NCI-H2081 treated with DMSO at 0.1 percent for 48 hours (cell line): Measurements from ENCODE around the gene ZNF691.
"Not testable (repeated sequence)": the region's sequence is repeated elsewhere in the genome, so short reads cannot be mapped to it uniquely, and the experiment has no call there.

Experiments used
- DNase-seq: peaks from one replicate; lab custom pipeline; 2025; lab: John Stamatoyannopoulos, UW

The ZNF691 gene

GRCh38 chr1:42846257-42847110, at the start of gene ZNF691:
ZNF691 (plus strand) TSS chr1:42846613; CDS start chr1:42849659, 3,046 bp downstream.
- peak; percentile 96 for DNase-seq

GRCh38 chr1:42797414-42797813, 49.0 kb upstream of the ZNF691 start:
- no peak for DNase-seq

- no peak for DNase-seq
Measured at GRCh38 chr1:42797979-42798378, 48.4 kb upstream of the ZNF691 start.

GRCh38 chr1:42801832-42802473, 44.5 kb upstream of the ZNF691 start:
- no peak for DNase-seq

- DNase-seq = no peak
Measured at GRCh38 chr1:42806171-42806570, 40.2 kb upstream of the ZNF691 start.

- no peak for DNase-seq
Measured at GRCh38 chr1:42806593-42806992, 39.8 kb upstream of the ZNF691 start.

- DNase-seq = no peak
Measured at GRCh38 chr1:42807056-42807668, 39.3 kb upstream of the ZNF691 start.

GRCh38 chr1:42814815-42815214, 31.6 kb upstream of the ZNF691 start:
- not testable (repeated sequence) for DNase-seq

GRCh38 chr1:42815941-42816584, 30.4 kb upstream of the ZNF691 start:
- no peak for DNase-seq

- peak; percentile 59 for DNase-seq
Measured at GRCh38 chr1:42816585-42817439, 29.6 kb upstream of the ZNF691 start, which contains the start of the genes ERMAP and SVBP. ERMAP (plus strand) TSS chr1:42817122; CDS start chr1:42830449, 13,327 bp downstream. SVBP (minus strand) TSS chr1:42817397; CDS start chr1:42816544, 853 bp downstream.

GRCh38 chr1:42817440-42817767, 29.0 kb upstream of the ZNF691 start:
- DNase-seq = no peak

- DNase-seq = no peak
Measured at GRCh38 chr1:42817976-42818375, 28.4 kb upstream of the ZNF691 start.

- DNase-seq = no peak
Measured at GRCh38 chr1:42820813-42821212, 25.6 kb upstream of the ZNF691 start.

- no peak for DNase-seq
Measured at GRCh38 chr1:42821690-42822089, 24.7 kb upstream of the ZNF691 start.

GRCh38 chr1:42822800-42823392, 23.5 kb upstream of the ZNF691 start:
- no peak for DNase-seq

GRCh38 chr1:42824481-42825035, 21.9 kb upstream of the ZNF691 start:
- DNase-seq = no peak

- DNase-seq = no peak
Measured at GRCh38 chr1:42825036-42825851, 21.2 kb upstream of the ZNF691 start.

GRCh38 chr1:42830631-42831030, 15.8 kb upstream of the ZNF691 start:
- no peak for DNase-seq

GRCh38 chr1:42831273-42831672, 15.1 kb upstream of the ZNF691 start:
- no peak for DNase-seq
